IPS DF 19.7 (cell line): Measurements from ENCODE around the gene RAB25.
"Not testable (repeated sequence)": the region's sequence is repeated elsewhere in the genome, so short reads cannot be mapped to it uniquely, and the experiment has no call there.

Experiments used
- DNase-seq: peaks from one replicate; pipeline ENCODE4 v3.0.0-alpha.2; 2013; ENCODE audit warnings: low read depth, low spot score

Gene RAB25

GRCh38 chr1:156115514-156116374 lies 54.8 kb downstream of the RAB25 start:
- DNase-seq: no peak

- not testable (repeated sequence) for DNase-seq
Measured at GRCh38 chr1:156116731-156117130, 55.8 kb downstream of the RAB25 start.

GRCh38 chr1:156117414-156118176 lies 56.6 kb downstream of the RAB25 start:
- no peak for DNase-seq

DNA sequence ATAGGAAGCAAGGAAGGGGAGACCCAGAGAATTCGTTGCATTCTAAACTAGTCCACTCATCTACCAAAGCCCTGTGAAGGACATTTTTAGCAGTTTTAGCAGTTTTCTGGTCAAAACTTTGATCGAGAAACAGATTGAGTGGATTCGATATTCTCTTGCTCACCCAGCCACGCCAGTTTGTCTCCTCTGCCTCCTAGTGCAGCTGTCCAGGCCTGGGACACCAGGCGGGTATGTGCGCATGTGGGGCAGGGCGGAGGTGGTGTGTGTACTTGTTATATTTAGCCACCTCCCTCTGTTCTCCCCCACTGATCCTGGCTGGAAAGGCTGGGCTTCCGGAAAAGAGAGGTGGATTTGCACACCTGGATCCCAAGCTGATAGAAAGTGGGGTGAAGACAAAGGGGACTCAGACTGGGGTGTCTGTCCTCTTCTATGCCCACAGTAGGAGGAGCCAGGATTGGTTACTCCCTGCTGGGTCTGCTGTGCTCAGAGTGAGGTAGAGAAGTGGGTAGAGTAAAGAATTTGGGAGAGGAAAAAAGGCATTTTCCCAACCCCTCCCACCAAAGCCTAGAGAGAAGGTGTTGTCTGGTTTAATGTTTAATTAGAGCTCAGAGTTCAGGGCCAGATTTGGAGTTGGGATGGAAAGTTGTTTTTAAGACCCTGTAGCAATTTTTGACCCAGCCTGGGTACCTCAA lies 57.4 kb downstream of the RAB25 start:
- DNase-seq: no peak

DNA sequence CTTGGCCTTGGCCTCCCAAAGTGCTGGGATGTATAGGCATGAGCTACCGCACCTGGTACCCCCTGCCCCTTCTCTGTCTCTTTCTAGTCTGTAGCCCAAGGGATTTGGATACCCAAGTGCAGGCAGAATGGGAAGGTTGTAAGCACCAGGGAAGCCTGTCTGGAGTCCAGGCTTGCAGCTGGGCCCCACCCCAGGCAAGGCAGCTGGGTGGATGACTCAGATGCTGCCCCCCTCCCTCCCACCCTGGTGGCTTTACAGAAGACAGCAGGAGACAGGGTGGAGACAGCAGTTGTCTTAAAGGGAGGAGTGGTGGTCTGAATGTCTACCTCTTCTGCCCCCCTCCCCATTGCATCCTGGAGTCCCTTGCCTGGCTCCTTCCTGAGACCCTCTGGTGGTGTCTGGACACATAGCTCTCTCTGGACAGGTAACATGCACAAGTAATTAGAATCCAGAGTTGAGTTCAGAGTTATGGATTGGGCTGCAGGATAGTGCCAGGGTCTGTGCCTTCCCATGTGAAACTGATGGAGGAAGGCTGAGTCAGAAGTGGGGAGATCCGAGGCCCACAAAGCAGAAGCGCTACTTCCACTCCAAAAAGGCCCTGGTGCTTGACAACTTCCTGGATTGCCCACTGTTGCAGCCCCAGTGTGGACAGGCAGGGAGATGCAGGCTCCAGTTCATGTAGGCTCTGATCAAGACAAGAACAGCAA lies 58.7 kb downstream of the RAB25 start:
- no peak for DNase-seq
